ENCODE results near the gene MAP2.

DNA sequence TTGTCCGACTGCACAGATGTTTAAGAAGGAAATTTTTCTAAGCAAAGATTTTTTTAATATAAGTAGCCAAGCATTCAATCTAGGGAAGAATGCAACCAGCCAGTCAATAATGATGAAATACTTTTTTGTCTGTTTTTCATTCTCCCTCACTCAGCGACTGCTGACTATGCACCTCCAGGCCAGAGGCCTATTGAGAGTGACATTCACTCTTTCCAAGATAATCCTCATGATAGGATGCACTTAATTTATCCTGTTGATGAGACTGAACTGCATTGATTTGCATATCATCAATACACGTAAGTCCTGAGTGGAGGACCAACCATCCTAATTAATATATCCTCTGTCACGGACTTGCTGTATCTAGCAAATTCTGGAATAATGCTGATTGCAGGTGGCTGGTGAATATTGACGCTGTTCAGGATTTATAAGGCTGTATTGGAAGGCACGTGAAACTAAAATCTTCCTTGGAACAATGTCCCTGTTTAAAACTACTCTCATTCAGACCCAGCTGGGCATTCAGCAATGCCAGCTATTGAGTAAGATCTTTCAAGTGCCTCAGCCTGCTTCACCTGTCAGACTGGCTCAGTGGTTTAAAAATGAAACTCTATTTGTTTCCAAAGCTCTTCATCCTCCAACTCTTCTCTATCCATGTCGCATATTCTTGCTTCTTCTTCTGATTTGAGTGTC is 142.2 kb downstream of the MAP2 start:
- TF ChIP-seq, protein P1, sequence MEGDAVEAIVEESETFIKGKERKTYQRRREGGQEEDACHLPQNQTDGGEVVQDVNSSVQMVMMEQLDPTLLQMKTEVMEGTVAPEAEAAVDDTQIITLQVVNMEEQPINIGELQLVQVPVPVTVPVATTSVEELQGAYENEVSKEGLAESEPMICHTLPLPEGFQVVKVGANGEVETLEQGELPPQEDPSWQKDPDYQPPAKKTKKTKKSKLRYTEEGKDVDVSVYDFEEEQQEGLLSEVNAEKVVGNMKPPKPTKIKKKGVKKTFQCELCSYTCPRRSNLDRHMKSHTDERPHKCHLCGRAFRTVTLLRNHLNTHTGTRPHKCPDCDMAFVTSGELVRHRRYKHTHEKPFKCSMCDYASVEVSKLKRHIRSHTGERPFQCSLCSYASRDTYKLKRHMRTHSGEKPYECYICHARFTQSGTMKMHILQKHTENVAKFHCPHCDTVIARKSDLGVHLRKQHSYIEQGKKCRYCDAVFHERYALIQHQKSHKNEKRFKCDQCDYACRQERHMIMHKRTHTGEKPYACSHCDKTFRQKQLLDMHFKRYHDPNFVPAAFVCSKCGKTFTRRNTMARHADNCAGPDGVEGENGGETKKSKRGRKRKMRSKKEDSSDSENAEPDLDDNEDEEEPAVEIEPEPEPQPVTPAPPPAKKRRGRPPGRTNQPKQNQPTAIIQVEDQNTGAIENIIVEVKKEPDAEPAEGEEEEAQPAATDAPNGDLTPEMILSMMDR (conservative IDR thresholded peaks at IDR 0.05; ENCODE audit: low read depth in 2 of 2), result no peak
- TF ChIP-seq, protein P2, sequence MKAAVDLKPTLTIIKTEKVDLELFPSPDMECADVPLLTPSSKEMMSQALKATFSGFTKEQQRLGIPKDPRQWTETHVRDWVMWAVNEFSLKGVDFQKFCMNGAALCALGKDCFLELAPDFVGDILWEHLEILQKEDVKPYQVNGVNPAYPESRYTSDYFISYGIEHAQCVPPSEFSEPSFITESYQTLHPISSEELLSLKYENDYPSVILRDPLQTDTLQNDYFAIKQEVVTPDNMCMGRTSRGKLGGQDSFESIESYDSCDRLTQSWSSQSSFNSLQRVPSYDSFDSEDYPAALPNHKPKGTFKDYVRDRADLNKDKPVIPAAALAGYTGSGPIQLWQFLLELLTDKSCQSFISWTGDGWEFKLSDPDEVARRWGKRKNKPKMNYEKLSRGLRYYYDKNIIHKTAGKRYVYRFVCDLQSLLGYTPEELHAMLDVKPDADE (IDR thresholded peaks at IDR 0.05), result no peak
- TF ChIP-seq EZH2phosphoT487 (IDR thresholded peaks at IDR 0.05; ENCODE audit: unreplicated experiment) (no peak), EZH2 (IDR thresholded peaks at IDR 0.05; ENCODE audit: low read depth, unreplicated experiment) (no peak), ZNF114 (CRISPR knock-in tag; IDR thresholded peaks at IDR 0.05) (no peak), POLR2AphosphoS5 (IDR thresholded peaks at IDR 0.05; ENCODE audit: low read depth) (no peak), JUNB (IDR thresholded peaks at IDR 0.05; ENCODE audit: unreplicated experiment) (no peak), STAT1 (IDR thresholded peaks at IDR 0.05; ENCODE audit: unreplicated experiment) (no peak)
- TF ChIP-seq, protein P3, sequence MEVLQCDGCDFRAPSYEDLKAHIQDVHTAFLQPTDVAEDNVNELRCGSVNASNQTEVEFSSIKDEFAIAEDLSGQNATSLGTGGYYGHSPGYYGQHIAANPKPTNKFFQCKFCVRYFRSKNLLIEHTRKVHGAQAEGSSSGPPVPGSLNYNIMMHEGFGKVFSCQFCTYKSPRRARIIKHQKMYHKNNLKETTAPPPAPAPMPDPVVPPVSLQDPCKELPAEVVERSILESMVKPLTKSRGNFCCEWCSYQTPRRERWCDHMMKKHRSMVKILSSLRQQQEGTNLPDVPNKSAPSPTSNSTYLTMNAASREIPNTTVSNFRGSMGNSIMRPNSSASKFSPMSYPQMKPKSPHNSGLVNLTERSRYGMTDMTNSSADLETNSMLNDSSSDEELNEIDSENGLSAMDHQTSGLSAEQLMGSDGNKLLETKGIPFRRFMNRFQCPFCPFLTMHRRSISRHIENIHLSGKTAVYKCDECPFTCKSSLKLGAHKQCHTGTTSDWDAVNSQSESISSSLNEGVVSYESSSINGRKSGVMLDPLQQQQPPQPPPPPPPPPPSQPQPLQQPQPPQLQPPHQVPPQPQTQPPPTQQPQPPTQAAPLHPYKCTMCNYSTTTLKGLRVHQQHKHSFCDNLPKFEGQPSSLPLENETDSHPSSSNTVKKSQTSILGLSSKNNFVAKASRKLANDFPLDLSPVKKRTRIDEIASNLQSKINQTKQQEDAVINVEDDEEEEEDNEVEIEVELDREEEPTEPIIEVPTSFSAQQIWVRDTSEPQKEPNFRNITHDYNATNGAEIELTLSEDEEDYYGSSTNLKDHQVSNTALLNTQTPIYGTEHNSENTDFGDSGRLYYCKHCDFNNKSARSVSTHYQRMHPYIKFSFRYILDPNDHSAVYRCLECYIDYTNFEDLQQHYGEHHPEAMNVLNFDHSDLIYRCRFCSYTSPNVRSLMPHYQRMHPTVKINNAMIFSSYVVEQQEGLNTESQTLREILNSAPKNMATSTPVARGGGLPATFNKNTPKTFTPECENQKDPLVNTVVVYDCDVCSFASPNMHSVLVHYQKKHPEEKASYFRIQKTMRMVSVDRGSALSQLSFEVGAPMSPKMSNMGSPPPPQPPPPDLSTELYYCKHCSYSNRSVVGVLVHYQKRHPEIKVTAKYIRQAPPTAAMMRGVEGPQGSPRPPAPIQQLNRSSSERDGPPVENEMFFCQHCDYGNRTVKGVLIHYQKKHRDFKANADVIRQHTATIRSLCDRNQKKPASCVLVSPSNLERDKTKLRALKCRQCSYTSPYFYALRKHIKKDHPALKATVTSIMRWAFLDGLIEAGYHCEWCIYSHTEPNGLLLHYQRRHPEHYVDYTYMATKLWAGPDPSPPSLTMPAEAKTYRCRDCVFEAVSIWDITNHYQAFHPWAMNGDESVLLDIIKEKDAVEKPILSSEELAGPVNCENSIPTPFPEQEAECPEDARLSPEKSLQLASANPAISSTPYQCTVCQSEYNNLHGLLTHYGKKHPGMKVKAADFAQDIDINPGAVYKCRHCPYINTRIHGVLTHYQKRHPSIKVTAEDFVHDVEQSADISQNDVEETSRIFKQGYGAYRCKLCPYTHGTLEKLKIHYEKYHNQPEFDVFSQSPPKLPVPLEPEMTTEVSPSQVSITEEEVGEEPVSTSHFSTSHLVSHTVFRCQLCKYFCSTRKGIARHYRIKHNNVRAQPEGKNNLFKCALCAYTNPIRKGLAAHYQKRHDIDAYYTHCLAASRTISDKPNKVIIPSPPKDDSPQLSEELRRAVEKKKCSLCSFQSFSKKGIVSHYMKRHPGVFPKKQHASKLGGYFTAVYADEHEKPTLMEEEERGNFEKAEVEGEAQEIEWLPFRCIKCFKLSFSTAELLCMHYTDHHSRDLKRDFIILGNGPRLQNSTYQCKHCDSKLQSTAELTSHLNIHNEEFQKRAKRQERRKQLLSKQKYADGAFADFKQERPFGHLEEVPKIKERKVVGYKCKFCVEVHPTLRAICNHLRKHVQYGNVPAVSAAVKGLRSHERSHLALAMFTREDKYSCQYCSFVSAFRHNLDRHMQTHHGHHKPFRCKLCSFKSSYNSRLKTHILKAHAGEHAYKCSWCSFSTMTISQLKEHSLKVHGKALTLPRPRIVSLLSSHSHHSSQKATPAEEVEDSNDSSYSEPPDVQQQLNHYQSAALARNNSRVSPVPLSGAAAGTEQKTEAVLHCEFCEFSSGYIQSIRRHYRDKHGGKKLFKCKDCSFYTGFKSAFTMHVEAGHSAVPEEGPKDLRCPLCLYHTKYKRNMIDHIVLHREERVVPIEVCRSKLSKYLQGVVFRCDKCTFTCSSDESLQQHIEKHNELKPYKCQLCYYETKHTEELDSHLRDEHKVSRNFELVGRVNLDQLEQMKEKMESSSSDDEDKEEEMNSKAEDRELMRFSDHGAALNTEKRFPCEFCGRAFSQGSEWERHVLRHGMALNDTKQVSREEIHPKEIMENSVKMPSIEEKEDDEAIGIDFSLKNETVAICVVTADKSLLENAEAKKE (CRISPR knock-in tag; IDR thresholded peaks at IDR 0.05), result no peak
- TF ChIP-seq, protein P4, sequence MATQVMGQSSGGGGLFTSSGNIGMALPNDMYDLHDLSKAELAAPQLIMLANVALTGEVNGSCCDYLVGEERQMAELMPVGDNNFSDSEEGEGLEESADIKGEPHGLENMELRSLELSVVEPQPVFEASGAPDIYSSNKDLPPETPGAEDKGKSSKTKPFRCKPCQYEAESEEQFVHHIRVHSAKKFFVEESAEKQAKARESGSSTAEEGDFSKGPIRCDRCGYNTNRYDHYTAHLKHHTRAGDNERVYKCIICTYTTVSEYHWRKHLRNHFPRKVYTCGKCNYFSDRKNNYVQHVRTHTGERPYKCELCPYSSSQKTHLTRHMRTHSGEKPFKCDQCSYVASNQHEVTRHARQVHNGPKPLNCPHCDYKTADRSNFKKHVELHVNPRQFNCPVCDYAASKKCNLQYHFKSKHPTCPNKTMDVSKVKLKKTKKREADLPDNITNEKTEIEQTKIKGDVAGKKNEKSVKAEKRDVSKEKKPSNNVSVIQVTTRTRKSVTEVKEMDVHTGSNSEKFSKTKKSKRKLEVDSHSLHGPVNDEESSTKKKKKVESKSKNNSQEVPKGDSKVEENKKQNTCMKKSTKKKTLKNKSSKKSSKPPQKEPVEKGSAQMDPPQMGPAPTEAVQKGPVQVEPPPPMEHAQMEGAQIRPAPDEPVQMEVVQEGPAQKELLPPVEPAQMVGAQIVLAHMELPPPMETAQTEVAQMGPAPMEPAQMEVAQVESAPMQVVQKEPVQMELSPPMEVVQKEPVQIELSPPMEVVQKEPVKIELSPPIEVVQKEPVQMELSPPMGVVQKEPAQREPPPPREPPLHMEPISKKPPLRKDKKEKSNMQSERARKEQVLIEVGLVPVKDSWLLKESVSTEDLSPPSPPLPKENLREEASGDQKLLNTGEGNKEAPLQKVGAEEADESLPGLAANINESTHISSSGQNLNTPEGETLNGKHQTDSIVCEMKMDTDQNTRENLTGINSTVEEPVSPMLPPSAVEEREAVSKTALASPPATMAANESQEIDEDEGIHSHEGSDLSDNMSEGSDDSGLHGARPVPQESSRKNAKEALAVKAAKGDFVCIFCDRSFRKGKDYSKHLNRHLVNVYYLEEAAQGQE (IDR thresholded peaks at IDR 0.05; ENCODE audit: unreplicated experiment), result no peak

Measured in GM23338 (cell line).